HepG2 (cell line): ENCODE results near the gene PCA3. TPM values are rescaled to one million over a fixed set of nuclear protein-coding genes. Genes with fewer than 3 reads are reported as not detected.

Source experiments
- ATAC-seq: fragments of 200-7000 bp; cut with Tn5 transposase; 3 replicates; pipeline ENCODE4 v1.9.1; 2020; ENCODE audit warnings: mild to moderate bottlenecking, moderate library complexity
- BruUV-seq: library from RNA; stranded (reverse); fragments of 400-500 nt; replicated peaks from 2 replicates; lab custom pipeline; 2021; lab: Mats Ljungman, UMichigan
- CTCF ChIA-PET: fragments of 300-600 bp; formaldehyde crosslinking; extraction: SDS; loops from one replicate; lab custom pipeline; 2021; ENCODE audit warnings: low total read pairs, inconsistent platforms, low intra/inter-chr PET ratio; lab: Yijun Ruan, JAX
- POLR2A ChIA-PET: fragments of 350-600 bp; sonication (Branson Sonifier 250); formaldehyde crosslinking; loops from one replicate; lab custom pipeline; 2020; ENCODE audit warnings: antibody characterized with exemption, inconsistent platforms; lab: Yijun Ruan, JAX
- DNase-seq: peaks from one replicate; pipeline ENCODE4 v3.0.0-alpha.2; 2015; ENCODE audit warnings: low spot score
- FAIRE-seq: peaks from 3 replicates; lab custom pipeline; 2011; peaks lifted over from hg19 to GRCh38; lab: Jason Lieb, UNC
- H2AFZ ChIP-seq: one replicate; pipeline ENCODE4 v1.6.1; 2011; ENCODE audit warnings: low read length, inconsistent platforms
- H3K27ac ChIP-seq: fragments of 300-600 bp; 3 replicates; pipeline ENCODE4 v1.8.0; 2011; ENCODE audit warnings: mixed run types, mild to moderate bottlenecking, mixed read lengths, low read length, inconsistent platforms; ENCODE audit not compliant: insufficient read depth; ENCODE audit errors: extremely low read length
- H3K27me3 ChIP-seq, 2 experiments: fragments of 200-600 bp in 1 of 2; 2 replicates in 1 of 2; 3 replicates in 1 of 2; pipeline versions ENCODE4 v1.6.0 to v1.8.0; 2011; ENCODE audit warnings: low read length in 2 of 2, mild to moderate bottlenecking in 2 of 2, moderate library complexity in 2 of 2, inconsistent platforms in 1 of 2; ENCODE audit not compliant: insufficient read depth in 2 of 2, control insufficient read depth in 1 of 2
- H3K36me3 ChIP-seq, 2 experiments: fragments of 200-600 bp in 1 of 2; replicated peaks in 1 of 2; 2 replicates in 1 of 2; 3 replicates in 1 of 2; pipeline versions ENCODE4 v1.5.1 to v1.8.0; 2011; ENCODE audit warnings: low read length in 2 of 2, inconsistent platforms in 1 of 2; ENCODE audit not compliant: insufficient read depth in 2 of 2, control insufficient read depth in 1 of 2
- H3K4me1 ChIP-seq: 2 replicates; pipeline ENCODE4 v1.5.1; 2012; ENCODE audit warnings: low read length, inconsistent platforms; ENCODE audit not compliant: insufficient read depth
- H3K4me2 ChIP-seq: 2 replicates; pipeline ENCODE4 v1.6.0; 2011; ENCODE audit warnings: low read depth, low read length, inconsistent platforms
- H3K4me3 ChIP-seq, 3 experiments: fragments of 200-600 bp in 1 of 3; sonication (generic), shearing (Covaris generic) in 1 of 3; replicated peaks in 1 of 3; 2 replicates each; pipeline ENCODE4 v1.5.1; 2011 to 2016; ENCODE audit warnings: low read length in 3 of 3, inconsistent platforms in 2 of 3, low read depth in 2 of 3, mild to moderate bottlenecking in 2 of 3, control low read depth in 1 of 3, mixed read lengths in 1 of 3; ENCODE audit not compliant: insufficient read depth in 1 of 3
- H3K79me2 ChIP-seq: one replicate; pipeline ENCODE4 v1.6.1; 2011; ENCODE audit warnings: low read length, inconsistent platforms; ENCODE audit not compliant: insufficient read depth
- H3K9ac ChIP-seq: 2 replicates; pipeline ENCODE4 v1.6.0; 2011; ENCODE audit warnings: mild to moderate bottlenecking, low read depth, low read length, inconsistent platforms; ENCODE audit not compliant: insufficient read depth
- H3K9me3 ChIP-seq: 2 replicates; pipeline ENCODE4 v1.5.1; 2012; ENCODE audit warnings: mild to moderate bottlenecking, low read length
- H4K20me1 ChIP-seq: 2 replicates; pipeline ENCODE4 v1.6.0; 2011; ENCODE audit warnings: inconsistent platforms, mild to moderate bottlenecking, low read length, moderate library complexity; ENCODE audit not compliant: insufficient read depth
- ATM ChIP-seq: fragments of 450-650 bp; IDR thresholded peaks from 2 replicates; pipeline ENCODE4 v1.7.1; 2017; ENCODE audit warnings: mild to moderate bottlenecking, borderline replicate concordance
- HNF1A ChIP-seq, 2 experiments: sonication (generic) in 1 of 2; formaldehyde crosslinking in 1 of 2; IDR thresholded peaks; 2 replicates each; pipeline versions ENCODE4 v1.4.0 to v1.6.1; 2016 to 2020; ENCODE audit warnings: borderline replicate concordance in 1 of 2, low read depth in 1 of 2, mild to moderate bottlenecking in 1 of 2, missing genetic modification reagents in 1 of 2
- NCOA5 ChIP-seq: sonication (generic); formaldehyde crosslinking; IDR thresholded peaks from 2 replicates; pipeline ENCODE4 v1.4.0; 2020; ENCODE audit warnings: missing genetic modification reagents
- ONECUT2 ChIP-seq: sonication (generic); formaldehyde crosslinking; IDR thresholded peaks from 2 replicates; pipeline ENCODE4 v1.4.0; 2020; ENCODE audit warnings: missing genetic modification reagents
- PAWR ChIP-seq: sonication (generic); formaldehyde crosslinking; IDR thresholded peaks from 2 replicates; pipeline ENCODE4 v1.4.0; 2020; ENCODE audit warnings: missing genetic modification reagents, mild to moderate bottlenecking, borderline replicate concordance
- SCMH1 ChIP-seq: sonication (generic); formaldehyde crosslinking; IDR thresholded peaks from 2 replicates; pipeline ENCODE4 v1.9.0; 2021; ENCODE audit warnings: missing genetic modification reagents, mild to moderate bottlenecking, borderline replicate concordance
- TBX3 ChIP-seq: fragments of 450-650 bp; IDR thresholded peaks from 2 replicates; pipeline ENCODE4 v1.6.1; 2017; ENCODE audit warnings: antibody characterized with exemption, mild to moderate bottlenecking, inconsistent platforms, borderline replicate concordance
- ZBTB7B ChIP-seq: sonication (generic); formaldehyde crosslinking; IDR thresholded peaks from 2 replicates; pipeline ENCODE4 v1.4.0; 2020; ENCODE audit warnings: missing genetic modification reagents
- ZNF326 ChIP-seq: sonication (generic); formaldehyde crosslinking; IDR thresholded peaks from 2 replicates; pipeline ENCODE4 v1.4.0; 2020; ENCODE audit warnings: missing genetic modification reagents, borderline replicate concordance
- ZNF34 ChIP-seq: sonication (generic); formaldehyde crosslinking; IDR thresholded peaks from 2 replicates; pipeline ENCODE4 v1.4.0; 2020; ENCODE audit warnings: mild to moderate bottlenecking, missing genetic modification reagents, borderline replicate concordance
- ZNF451 ChIP-seq: sonication (generic); formaldehyde crosslinking; IDR thresholded peaks from 2 replicates; pipeline ENCODE4 v1.5.0; 2020; ENCODE audit warnings: mild to moderate bottlenecking, missing genetic modification reagents
- ZNF776 ChIP-seq: sonication (generic); formaldehyde crosslinking; IDR thresholded peaks from 2 replicates; pipeline ENCODE4 v1.4.0; 2020; ENCODE audit warnings: mild to moderate bottlenecking, missing genetic modification reagents
- WGBS: methylation state at CpG from one replicate; pipeline ENCODE4 v1.1.6; 2017; ENCODE audit warnings: low lambda C conversion rate; 5-methylcytosine and 5-hydroxymethylcytosine counted together
- in situ Hi-C: cut with HindIII; loops from 2 replicates; pipeline ENCODE4 v1.10.0; 2017; ENCODE audit warnings: low pct_unique_long_range_greater_than_20kb; ENCODE audit not compliant: extremely low pct_ligation_motif_present
- intact Hi-C: fragments of 100-400 bp; cut with micrococcal nuclease; formaldehyde crosslinking; loops from one replicate; pipeline ENCODE4 v1.10.0; 2022; ENCODE audit not compliant: unreplicated experiment
- polyA plus RNA-seq, 8 experiments: library from polyadenylated mRNA; depleted of rRNA in 3 of 8; stranded (reverse) in 7 of 8; unstranded in 1 of 8; fragments of >200 nt; fragmentation: Illumina TruSeq in 4 of 8; extraction: Trizol in 4 of 8; gene quantifications; 2 replicates each; pipeline versions ENCODE4 v1.2.1 to v1.2.3, GENCODE V29; 2011 to 2016; ENCODE audit warnings: low read depth in 4 of 8, missing spikeins in 1 of 8, mixed read lengths in 1 of 8; ENCODE audit not compliant: insufficient read depth in 1 of 8
- total RNA-seq, 5 experiments: library from RNA; depleted of rRNA; stranded (reverse); fragments of >200 nt; fragmentation: Illumina TruSeq; extraction: Trizol; gene quantifications; 2 replicates each; pipeline ENCODE4 v1.2.3, GENCODE V29; 2016; ENCODE audit warnings: low read depth in 1 of 5
- TF ChIP-seq, protein P1 (sequence below): sonication (generic); formaldehyde crosslinking; IDR thresholded peaks from 2 replicates; pipeline ENCODE4 v1.8.0; 2022; ENCODE audit warnings: missing genetic modification reagents, mild to moderate bottlenecking, borderline replicate concordance
- TF ChIP-seq, protein P2 (sequence below), 2 experiments: fragments of 450-650 bp in 1 of 2; sonication (generic) in 1 of 2; formaldehyde crosslinking; IDR thresholded peaks; 2 replicates each; pipeline versions ENCODE4 v1.5.0 to v1.8.0; 2020 to 2022; ENCODE audit warnings: mild to moderate bottlenecking in 1 of 2, missing genetic modification reagents in 1 of 2
- TF ChIP-seq, protein P3 (sequence below): sonication (generic); formaldehyde crosslinking; conservative IDR thresholded peaks from 2 replicates; pipeline ENCODE4 v1.5.0; 2020; ENCODE audit warnings: missing genetic modification reagents

The PCA3 gene
- total and polyA plus RNA-seq, 2 of the 13 experiments (the other 11 are each of a cell fraction or from before 2014, with no cell fraction given), result not detected

- BruUV-seq, result no TSS peak
- H3K4me2 ChIP-seq, result no peak overlapping the region
- no peak overlapping the region for H3K4me3 ChIP-seq
- H3K27ac ChIP-seq, result no peak overlapping the region
- POLR2A ChIA-PET, result no interaction called here
- no peak for ATAC-seq
- in situ Hi-C loops, result no loop called here
- H3K79me2 ChIP-seq, result no peaks in the 10 kb centered on the region
- WGBS, result 4% methylated on average over 4 of the region's 4 CpGs
- no peaks in the 10 kb centered on the region for H4K20me1 ChIP-seq
- no peaks in the 10 kb centered on the region for H3K4me1 ChIP-seq
- no peak for TF ChIP-seq PAWR (CRISPR knock-in tag)
- no peak for TF ChIP-seq TBX3
- TF ChIP-seq, protein P1, sequence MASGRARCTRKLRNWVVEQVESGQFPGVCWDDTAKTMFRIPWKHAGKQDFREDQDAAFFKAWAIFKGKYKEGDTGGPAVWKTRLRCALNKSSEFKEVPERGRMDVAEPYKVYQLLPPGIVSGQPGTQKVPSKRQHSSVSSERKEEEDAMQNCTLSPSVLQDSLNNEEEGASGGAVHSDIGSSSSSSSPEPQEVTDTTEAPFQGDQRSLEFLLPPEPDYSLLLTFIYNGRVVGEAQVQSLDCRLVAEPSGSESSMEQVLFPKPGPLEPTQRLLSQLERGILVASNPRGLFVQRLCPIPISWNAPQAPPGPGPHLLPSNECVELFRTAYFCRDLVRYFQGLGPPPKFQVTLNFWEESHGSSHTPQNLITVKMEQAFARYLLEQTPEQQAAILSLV (CRISPR knock-in tag), result no peak
- no peak for TF ChIP-seq ZBTB7B (CRISPR knock-in tag)
- no peak for TF ChIP-seq ATM
- TF ChIP-seq ZNF326 (CRISPR knock-in tag), result no peak
- TF ChIP-seq, protein P2, sequence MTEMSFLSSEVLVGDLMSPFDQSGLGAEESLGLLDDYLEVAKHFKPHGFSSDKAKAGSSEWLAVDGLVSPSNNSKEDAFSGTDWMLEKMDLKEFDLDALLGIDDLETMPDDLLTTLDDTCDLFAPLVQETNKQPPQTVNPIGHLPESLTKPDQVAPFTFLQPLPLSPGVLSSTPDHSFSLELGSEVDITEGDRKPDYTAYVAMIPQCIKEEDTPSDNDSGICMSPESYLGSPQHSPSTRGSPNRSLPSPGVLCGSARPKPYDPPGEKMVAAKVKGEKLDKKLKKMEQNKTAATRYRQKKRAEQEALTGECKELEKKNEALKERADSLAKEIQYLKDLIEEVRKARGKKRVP (CRISPR knock-in tag; IDR thresholded peaks at IDR 0.05), result no peak
- no peak for TF ChIP-seq SCMH1 (CRISPR knock-in tag)
- TF ChIP-seq, protein P3, sequence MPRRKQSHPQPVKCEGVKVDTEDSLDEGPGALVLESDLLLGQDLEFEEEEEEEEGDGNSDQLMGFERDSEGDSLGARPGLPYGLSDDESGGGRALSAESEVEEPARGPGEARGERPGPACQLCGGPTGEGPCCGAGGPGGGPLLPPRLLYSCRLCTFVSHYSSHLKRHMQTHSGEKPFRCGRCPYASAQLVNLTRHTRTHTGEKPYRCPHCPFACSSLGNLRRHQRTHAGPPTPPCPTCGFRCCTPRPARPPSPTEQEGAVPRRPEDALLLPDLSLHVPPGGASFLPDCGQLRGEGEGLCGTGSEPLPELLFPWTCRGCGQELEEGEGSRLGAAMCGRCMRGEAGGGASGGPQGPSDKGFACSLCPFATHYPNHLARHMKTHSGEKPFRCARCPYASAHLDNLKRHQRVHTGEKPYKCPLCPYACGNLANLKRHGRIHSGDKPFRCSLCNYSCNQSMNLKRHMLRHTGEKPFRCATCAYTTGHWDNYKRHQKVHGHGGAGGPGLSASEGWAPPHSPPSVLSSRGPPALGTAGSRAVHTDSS (CRISPR knock-in tag), result no peak
- TF ChIP-seq ZNF34 (CRISPR knock-in tag), result no peak
- no peak for TF ChIP-seq ZNF776 (CRISPR knock-in tag)
- no peak for TF ChIP-seq HNF1A (IDR thresholded peaks at IDR 0.05; ENCODE audit: low read depth)
- no peak for TF ChIP-seq HNF1A (CRISPR knock-in tag; IDR thresholded peaks at IDR 0.05; ENCODE audit: borderline replicate concordance)
- TF ChIP-seq ONECUT2 (CRISPR knock-in tag), result no peak
- TF ChIP-seq NCOA5 (CRISPR knock-in tag), result no peak
- no peak for TF ChIP-seq ZNF451 (CRISPR knock-in tag)
- TF ChIP-seq, all 625 proteins: peak for 0
- Histone ChIP-seq H3K9ac (no peak overlapping the region), H2AFZ (no peak overlapping the region), H3K36me3 (no peaks in the 10 kb centered on the region), H3K27me3 (no peaks in the 10 kb centered on the region), H3K9me3 (no peaks in the 10 kb centered on the region)
- DNase-seq, result no peak
- CTCF ChIA-PET, result no interaction called here
- FAIRE-seq, result no peak
- intact Hi-C loops, result no loop called here
Observed at GRCh38 chr9:76758476-76758875, 5.8 kb upstream of the PCA3 start.
